ENCODE data around the gene ABCC6.

Gene ABCC6

DNA sequence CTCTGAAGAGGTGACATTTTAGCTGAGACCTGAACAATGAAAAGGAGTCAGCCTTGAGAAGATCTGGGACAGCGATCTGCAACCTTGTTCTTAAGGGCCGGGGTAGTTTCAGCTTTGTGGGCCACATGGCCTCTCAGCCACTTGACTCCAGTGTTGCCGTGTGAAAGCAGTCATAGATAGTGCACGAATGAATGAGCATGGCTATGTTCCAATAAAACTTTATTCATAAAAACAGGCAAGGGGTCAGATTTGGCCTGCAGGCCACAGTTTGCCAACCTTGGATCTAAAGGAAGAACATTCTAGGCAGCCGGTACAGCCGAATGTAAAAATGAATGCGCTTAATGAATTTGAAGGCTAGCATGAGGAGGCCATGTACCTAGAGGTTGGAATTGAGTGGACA lies 83.5 kb downstream of the ABCC6 start:
- DNase-seq, result no peak

GRCh38 chr16:16139061-16139460 lies 84.2 kb downstream of the ABCC6 start:
- no peak for DNase-seq

GRCh38 chr16:16138034-16138635 lies 85.2 kb downstream of the ABCC6 start:
- DNase-seq, result no peak

DNA sequence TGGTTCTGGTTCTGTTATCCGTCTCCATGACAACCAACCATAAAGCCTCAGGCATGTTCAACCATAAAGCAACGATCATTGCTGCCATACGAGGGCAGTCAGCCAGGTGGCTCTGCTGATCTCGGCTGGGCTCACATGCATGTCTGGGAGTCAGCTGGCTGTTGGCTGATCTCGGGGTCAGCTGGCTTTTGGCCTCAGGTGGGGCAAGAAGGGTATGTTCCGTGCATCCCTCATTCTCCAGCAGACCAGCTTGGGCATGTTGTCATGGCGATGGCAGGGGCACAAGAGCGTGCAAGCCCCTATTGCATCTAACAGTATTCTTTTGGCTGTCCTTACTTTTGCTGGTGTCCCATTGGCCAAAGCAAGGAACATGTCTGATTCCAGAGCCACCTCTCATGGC lies 86.2 kb downstream of the ABCC6 start:
- no peak for DNase-seq

DNA sequence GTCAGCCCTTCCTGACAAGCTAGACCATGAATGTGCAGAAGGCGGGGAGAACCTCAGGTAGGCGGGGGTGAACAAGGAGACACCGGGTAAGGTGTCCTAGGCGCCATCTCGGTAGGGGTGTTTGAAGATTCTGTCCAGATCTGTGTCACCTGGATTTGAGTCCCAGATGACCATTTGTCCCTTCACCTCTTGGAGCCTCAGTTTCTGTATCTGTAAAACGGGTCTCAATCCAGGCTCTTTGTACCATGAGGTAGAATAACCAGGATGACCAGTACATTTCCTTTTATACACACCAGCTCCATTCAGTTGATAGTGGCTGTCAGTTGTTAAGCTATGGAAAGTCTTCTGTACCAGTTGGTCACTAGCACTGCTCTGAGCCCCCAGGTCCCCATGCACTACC lies 86.7 kb downstream of the ABCC6 start:
- DNase-seq, result no peak

- DNase-seq, result no peak
These were observed 89.2 kb downstream of the ABCC6 start for GRCh38 chr16:16133943-16134604.

- DNase-seq, result no peak
These were observed 91.6 kb downstream of the ABCC6 start for GRCh38 chr16:16131659-16132058.

- DNase-seq, result no peak
These were observed 92.1 kb downstream of the ABCC6 start for GRCh38 chr16:16131204-16131603.

- DNase-seq, result peak; percentile 78
These were observed 95.7 kb downstream of the ABCC6 start for GRCh38 chr16:16127469-16128116.

DNA sequence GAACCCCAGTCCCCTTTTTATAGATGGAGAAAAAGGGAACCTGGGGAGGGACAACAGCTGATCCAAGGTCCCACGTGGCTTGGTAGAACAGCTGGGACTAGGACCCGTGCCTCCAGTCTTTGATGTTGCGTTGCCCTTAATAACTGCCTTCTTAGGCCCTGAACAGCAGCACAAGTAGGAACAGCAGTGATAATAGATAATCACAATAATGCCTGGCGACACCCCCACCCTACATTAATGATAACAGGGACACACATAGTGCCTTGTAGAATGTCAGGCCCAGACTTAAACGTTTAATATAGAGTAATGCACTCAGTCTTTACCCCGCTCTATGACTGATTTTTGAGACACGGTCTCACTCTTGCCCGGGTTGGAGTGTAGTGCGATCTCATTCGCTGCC lies 96.4 kb downstream of the ABCC6 start:
- DNase-seq, result no peak

DNA sequence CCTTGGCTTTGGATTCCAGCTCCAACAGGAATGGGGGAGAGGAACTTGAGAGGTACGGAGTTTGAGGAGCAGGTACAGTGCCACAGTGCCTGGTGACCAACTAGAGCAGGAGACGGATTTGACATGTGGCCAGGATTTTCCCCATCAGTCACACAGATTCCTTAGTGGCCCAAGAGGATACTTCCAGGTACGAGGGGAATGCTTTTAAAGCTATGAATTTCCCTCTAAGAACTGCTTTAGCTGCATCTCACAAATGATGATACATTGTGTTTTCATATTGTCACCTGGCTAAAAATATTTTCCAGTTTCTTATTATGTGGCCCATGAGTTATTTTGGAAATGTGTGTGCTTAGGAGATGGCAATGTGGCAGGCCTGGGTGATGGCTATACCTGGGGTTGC lies 98.3 kb downstream of the ABCC6 start:
- DNase-seq, result no peak

GRCh38 chr16:16124438-16124837 lies 98.9 kb downstream of the ABCC6 start:
- no peak for DNase-seq

DNA sequence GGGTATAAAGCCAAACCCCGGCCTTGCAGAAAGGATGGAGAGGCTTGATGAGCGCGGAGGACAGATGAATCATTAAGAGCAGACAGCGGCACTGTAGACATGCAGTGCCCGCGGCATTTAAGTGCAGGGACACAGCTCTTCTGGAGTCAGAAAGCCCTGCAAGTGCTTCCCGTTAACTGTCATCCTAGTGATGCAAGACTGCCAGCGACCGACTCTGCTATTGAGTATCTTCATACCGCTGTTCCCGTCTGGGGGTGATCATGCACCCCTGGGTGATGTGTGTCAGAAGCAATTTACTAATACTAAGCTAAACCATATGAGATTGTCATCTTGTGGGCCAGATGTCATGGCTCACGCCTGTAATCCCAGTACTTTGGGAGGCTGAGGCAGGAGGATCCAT lies 101.0 kb downstream of the ABCC6 start:
- DNase-seq, result no peak

DNA sequence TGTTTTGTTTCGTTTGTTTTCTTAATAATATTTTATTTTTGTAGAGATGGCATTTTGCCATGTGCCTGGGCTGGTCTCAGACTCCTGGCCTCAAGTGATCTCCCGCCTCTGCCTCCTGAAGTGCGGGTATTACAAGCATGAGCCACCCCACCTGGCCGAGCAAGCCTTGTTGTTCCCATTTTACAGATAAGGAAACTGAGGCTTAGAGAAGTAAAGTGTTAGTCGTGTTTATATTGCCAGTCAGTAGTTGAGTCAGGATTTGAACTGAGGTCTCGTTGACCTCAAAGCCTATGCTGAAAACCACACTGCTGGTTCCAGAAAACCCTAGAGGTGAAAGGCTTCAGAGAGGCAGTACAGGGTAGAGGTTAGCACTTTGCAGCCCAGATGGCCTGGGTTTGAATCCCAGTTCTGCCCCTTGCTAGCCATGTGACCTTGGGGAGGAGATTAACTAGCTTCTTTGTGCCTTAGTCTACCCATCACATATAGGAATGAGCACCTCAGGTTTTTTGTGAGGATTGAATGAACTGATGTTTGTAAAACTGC lies 102.0 kb downstream of the ABCC6 start:
- DNase-seq, result peak; percentile 14

DNA sequence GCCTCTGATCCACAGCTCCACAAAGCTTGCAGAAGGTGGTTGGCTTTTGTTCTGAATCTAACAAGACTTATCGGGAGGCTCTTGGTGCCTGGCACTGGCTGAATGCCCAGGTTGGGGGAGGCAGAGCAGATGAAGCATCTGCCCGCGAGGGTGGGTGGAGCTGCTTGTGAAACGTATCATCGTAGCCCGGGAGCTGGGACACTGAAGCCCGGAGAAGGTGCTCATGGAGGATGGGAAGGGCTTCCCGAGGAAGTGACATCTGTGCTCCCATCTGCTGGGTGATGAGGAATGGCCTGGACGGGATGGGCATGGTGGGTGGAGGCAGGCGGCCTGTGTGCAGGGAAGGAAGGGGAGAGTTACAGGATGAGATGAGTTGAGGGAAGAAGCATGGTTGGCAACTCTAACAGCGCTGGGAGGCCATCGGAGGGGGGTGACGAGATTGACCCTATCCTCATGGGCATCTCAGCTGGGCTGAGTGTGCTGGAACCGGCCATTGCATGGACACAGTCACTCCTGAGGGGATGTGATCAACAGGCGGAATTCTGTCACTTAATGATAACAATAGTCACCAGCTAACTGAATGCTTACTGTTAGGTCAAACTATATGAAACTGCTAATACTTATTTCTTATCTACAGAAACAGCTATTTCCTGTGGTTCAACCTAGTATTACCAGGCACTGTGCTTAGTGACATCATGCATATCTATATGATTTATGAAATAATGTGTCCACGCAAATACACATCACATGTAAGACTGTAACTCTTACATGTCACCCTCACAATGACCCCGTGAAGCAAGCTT lies 102.7 kb downstream of the ABCC6 start:
- DNase-seq, result no peak

DNA sequence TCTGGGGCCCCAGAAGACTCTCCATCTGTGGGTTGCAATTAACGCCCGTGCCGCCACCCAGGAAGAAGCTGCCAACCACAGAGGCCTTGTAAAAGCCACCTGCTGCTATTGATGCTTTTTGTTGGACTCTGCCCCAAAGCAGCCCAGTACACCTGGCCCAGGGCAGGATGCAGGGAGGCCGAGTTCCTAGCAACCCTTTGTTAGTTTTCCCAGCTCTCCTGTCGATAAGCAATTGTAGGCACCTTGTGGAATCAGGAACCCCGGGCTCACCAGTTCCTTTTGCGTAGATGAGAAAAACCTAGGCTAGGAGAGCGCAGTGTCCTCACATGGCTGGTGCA lies 103.3 kb downstream of the ABCC6 start:
- no peak for DNase-seq

GRCh38 chr16:16118337-16118736 lies 105.0 kb downstream of the ABCC6 start:
- DNase-seq, result no peak

DNA sequence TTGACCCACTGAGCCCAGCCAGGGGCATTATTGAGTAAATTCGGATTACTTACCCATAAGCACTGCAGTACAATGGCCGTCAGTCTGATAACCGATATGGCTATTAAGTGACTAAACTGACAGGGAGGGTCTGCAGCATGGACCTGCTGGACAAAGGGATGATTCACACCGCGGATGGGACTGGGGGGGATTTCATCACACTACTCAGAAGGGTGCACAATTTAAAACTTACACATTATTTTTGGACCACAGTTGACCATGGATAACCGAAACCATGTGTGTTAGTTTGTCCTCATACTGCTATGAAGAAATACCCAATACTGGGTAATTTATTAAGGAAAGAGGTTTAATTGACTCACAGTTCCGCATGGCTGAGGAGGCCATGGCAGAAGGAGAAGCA lies 106.5 kb downstream of the ABCC6 start:
- no peak for DNase-seq

DNA sequence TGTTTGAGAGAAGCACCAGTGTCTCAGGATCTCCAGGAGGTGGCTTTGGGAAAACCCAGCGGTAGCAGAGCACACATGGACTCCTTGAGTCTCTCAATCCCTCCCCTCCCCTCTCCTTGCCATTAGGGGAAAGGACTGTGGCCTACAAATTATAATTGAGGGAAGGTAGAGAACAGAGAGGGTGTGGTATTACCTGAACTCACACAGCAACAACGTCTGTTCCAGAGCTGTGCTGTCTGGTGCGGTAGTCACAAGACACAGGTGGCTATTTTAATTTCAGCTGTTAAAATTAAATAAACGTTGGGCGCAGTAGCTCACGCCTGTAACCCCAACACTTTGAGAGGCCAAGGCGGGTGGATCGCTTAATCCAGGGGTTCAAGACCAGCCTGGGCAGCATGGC lies 110.2 kb downstream of the ABCC6 start:
- DNase-seq, result no peak

DNA sequence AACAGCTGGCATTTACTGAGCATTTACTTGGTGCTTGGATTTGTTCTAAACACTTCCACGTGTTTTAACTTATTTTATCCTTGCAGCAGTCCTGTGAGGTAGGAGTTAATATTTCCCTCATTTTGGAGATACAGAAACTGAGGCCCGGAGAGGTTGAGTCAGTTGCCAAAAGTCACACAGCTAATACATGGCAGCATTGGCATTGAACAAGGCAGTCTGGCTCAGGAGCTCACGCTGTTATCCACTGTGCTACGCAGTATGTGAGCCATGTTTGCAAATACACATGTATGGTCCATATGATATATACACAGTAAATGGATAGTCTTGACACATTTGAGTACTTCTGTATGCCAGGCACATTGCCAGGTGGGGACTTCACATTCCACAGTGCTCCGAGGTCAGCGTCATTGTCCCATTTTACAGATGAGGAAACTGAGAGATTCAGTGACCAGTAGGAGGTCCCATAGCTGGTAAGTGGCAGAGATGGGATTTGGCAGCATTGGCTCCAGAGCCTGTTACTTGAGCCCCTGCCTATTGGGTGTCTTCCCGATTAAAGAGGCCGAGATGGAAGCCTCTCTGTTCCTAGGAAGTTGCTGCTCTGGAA lies 110.7 kb downstream of the ABCC6 start:
- DNase-seq, result no peak

DNA sequence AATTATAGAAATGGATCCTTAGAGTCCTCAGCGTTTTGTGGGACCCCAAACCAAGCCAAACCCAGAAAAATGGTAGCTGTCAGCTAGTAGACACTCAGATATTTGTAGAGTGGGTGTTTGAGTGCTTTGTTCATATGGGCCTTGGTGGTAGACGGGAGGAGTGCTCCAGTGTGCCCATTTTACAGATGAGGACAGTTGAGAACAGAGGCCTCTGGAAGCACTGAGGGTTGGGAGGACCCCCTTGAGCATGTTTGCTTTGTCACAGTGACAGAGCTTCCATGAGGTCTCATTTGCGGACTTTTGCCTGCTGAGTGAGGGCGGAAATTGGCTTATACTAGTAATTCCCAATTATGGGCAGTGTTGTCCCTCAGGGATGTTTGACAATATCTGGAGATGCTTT lies 111.7 kb downstream of the ABCC6 start:
- no peak for DNase-seq

DNA sequence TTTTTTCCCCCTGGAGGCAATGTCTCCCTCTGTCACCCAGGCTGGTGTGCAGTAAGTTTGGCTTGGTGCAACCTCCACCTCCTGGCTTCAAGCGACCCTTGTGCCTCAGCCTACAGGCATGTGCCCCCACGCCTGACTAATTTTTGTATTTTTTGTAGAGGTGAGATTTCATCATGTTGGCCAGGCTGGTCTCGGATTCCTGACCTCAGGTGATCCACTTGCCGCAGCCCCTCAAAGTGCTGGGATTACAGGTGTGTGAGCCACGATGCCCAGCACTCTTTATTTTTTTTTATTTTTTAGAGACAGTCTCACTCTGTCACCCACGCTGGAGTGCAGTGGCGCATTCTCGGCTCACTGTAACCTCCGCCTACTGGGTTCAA lies 113.2 kb downstream of the ABCC6 start:
- DNase-seq, result no peak

DNA sequence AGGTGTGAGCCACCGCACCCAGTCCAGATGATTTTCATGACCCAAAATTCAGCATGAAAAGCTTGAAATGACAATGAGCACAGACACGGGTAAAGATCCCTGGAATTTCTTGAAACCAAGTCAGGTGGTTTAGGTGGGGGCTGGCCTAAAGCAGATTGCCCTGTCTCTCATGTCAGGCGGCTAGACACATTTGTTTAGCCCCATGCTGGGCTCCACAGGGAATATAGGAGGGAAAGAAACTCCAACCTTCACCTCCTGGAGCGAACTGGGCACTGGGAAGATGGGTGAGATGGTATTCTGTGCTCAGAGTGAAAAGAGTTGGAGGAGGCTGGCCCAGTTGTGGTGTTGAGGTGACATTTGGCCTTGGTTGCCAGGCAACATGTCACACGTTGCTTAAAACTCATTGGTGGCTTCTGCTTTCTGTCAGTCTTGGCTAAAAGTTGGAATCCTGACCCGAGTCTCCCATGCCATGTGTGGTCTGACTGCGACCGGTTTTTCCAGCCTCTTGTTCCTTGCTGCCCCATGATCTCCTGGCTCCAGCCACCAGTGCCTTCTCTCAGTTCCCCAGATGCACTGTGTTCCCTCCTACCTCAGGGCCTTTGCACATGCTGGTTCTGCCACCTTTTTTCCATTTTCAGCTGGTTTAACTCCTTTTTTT lies 113.7 kb downstream of the ABCC6 start:
- DNase-seq, result no peak

All from activated CD4-positive, alpha-beta T cell treated with anti-CD3 and anti-CD28 coated beads, Interleukin-10, Interleukin-2, amounts not matched to agents 100 ng/mL and 50 ng/mL, durations not matched to agents 16 hours and 8 hours (primary cell).